Germinal center (tissue), 1 donor: Measurements from ENCODE around the gene KIAA0232.
"Not testable (repeated sequence)": the region's sequence is repeated elsewhere in the genome, so short reads cannot be mapped to it uniquely, and the experiment has no call there.

Experiments used
- DNase-seq: peaks from one replicate; pipeline ENCODE4 v3.0.0; 2012; ENCODE audit warnings: mixed read lengths, low spot score

Gene KIAA0232

DNA sequence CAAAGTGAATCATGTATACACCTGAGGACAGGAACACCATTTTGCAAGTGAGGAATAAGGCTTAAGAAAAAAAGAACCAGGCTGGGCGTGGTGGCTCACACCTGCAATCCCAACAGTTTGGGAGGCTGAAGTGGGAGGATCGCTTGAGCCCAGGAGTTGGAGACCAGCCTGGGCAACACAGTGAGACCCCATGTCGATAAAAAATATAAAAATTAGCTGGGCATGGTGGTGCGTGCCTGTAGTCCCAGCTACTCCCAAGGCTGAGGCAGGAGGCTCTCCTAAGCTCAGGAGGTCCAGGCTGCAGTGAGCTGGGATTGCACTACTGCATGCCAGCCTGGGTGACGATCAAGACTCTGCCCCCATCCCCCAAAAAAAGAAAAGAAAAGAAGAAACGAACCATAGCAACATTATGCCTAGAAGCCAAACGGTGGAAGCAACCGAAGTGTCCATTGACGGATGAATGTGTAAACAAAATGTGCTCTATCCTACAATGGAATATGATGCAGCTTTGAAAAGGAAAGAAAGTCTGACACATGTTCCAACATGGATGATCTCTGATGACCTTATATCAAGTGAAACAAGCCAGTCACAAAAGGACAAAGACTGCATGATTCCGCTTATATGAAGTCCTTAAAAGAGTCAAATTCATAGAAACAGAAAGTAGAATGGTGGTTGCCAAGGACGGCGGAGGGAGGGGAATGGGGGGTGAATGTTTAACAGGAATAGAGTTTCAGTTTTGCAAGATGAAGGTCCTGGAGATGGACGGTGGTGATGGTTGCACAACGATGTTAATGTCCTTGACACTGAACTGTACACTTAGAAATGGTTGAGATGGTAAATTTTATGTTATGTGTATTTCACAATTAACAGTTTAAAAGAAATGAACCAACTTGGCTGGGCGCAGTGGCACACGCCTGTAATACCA is 8.6 kb upstream of the KIAA0232 start:
- no peak for DNase-seq

DNA sequence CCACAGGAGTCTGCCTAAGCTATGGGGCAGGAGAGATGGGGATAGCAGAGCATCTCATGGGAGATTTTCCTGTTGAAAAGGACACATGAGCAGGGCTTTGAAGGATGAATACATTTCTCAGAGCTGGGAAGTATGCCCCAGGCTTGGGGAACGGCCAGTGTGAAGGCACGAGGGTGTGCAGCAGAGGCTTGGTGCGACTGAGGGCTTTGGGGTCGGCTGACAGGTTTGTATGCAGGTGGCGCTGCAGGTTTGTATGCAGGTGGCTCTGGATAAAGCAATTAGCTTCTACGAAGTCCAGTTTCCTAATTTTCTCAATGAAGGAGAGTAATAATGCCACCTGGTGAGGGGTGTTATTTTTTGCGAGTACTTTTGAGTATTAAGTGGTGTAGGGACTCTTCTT is 6.8 kb upstream of the KIAA0232 start:
- DNase-seq, result no peak

GRCh38 chr4:6776920-6777635 is 5.4 kb upstream of the KIAA0232 start:
- no peak for DNase-seq

- DNase-seq, result peak; percentile 22
These were observed 4.8 kb upstream of the KIAA0232 start for GRCh38 chr4:6777636-6778281.

DNA sequence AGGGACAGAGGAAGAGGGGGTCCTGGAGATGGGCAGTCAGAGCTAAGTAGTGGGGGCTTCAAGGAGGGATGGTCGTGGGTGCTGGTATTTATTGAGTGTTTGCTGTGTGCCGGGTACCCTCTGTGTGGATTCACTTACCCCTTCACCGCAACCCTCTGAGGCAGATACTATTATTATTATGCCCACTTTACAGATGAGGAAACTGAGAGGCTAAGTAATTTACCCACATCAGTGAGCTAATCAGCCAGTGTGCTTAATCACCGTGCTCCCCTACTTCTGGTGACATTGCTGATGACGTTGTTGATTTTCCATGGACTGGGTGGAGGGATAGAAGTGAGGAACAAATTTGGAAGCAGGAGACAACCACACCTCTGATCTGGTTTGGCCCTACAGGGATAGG is 4.1 kb upstream of the KIAA0232 start:
- DNase-seq, result no peak

DNA sequence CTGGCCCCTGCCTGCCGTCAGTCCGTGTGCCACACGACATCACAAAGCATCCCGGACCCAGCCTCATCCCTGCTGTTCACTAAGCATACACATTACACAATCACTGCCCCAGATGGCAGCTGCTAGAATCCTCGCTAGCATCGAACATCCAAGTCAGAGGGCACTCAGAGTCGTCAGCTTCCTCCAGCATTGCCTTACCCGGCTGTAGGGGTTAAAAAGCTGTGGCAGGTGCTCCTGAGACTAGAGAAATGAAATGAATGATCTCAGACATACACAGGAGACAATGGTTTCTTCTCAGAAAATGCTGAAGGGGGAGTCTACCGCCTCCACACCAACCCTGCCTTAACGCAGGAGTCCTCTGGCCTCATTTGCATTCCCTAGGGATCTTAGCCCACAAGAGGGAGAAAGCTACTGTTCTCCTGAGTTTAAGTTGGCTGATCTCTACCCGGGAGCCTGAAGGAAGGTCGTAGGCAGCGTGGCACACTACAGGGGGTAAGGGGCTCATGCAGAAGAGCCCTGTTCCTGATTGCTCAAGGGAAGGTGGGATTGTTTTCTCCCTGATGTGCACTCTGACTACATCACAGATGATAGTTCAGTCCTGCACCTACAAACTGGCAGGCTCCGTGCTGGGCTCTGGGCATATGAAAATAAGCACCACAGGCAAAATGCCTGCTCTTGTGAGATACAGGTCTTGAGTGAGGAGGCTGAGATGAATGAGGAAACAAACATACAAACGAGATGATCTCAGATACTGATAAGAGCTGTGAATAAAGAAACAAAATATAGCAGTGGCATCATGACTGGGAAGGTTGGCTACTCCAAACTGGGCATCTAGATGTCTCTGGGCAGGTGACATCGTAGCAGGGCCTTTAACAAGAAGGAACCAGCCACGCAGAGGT is 2.6 kb upstream of the KIAA0232 start:
- DNase-seq, result no peak

- DNase-seq, result no peak
These were observed 1.4 kb upstream of the KIAA0232 start for GRCh38 chr4:6781113-6781512.

- DNase-seq, result no peak
These were observed 966 bp upstream of the KIAA0232 start for GRCh38 chr4:6781561-6781960.

DNA sequence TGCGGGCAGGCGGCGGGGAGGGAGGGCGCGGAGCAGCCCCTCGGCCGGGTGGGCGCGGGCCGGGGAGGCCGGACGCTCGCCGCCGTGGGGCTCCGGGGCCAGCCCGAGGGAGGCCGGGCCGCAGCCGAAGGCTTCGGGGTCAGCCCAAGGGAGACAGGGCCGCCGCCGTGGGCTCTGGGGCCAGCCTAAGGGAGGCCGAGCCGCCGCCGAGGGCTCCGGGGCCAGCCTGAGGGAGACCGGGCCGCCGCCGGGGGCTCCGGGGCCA is 251 bp downstream of the KIAA0232 start:
- DNase-seq, result no peak

- DNase-seq, result peak; percentile 96
These were observed 819 bp downstream of the KIAA0232 start for GRCh38 chr4:6783111-6783981.

DNA sequence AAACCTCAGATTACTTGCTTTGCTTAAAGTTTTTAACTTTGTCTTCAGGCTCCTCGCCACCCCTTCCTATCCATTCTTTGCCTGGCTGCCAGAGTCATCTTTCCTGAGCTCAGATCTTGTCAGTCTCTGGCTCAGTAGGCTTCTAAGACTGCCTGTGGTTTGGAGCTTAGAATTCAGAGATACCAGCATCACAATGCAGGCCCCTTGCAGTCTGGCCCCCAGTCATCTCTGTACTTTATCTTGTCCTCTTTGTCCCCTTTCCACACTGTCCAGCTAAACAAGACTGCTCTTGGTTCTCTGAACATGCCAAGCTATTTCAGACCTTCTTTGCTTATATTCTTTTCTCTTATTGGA is 3.0 kb downstream of the KIAA0232 start:
- DNase-seq, result no peak

DNA sequence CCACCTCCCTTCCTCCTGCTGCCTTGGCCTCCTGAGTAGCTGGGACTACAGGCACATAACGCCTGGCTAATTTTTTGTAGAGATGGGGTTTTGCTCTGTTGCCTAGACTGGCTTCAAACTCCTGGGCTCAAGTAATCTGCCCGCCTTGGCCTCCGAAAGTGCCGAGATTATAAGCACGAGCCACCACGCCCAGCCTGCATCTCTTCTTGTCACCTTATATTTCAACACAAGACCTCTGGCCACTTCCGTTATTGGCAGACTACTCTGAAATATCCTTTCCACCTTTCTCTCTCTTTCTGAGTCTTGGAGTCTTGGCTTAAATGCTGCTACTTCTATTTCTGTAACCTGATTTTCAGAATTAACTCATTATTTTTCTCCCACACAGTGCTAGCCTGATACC is 5.6 kb downstream of the KIAA0232 start:
- DNase-seq, result no peak

GRCh38 chr4:6791245-6791644 is 8.7 kb downstream of the KIAA0232 start:
- not testable (repeated sequence) for DNase-seq

- DNase-seq, result not testable (repeated sequence)
These were observed 9.3 kb downstream of the KIAA0232 start for GRCh38 chr4:6791796-6792195.

- no peak for DNase-seq
These were observed 11.7 kb downstream of the KIAA0232 start for GRCh38 chr4:6794189-6794588.

DNA sequence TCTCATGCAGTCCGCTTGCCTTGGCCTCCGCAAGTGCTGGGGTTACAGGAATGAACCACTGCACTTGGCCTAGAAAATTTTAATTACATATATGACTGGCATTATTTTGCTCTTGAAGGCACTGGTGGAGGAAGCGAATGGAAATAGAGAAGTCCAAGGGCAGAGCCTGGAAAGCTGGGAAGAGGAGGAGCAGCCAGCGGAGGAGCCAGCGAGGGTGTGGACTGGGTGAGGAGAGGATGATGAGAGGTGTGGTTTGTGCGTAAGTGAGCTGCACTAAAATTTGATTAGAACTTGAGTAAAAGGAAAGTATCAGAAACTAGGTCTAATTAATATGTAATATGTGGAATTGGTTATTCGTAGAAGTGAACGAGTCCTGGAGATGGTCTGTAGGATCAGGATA is 13.3 kb downstream of the KIAA0232 start:
- no peak for DNase-seq

DNA sequence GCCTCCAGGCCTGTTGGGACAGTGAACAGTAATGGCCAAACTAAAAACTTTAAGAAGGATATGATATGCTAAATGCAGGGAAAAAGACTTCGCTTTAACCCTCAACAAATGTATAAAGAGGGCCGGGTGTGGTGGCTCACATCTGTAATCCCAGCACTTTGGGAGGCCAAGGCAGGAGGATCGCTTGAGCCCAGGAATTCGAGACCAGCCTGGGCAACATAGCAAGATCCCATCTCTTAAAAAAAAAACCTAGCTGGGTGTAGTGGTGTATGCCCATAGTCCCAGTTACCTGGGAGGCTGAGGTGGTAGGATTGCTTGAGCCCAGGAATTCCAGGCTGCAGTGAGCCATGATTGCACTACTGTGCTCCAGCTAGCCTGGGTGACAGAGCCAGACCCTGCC is 14.8 kb downstream of the KIAA0232 start:
- not testable (repeated sequence) for DNase-seq

DNA sequence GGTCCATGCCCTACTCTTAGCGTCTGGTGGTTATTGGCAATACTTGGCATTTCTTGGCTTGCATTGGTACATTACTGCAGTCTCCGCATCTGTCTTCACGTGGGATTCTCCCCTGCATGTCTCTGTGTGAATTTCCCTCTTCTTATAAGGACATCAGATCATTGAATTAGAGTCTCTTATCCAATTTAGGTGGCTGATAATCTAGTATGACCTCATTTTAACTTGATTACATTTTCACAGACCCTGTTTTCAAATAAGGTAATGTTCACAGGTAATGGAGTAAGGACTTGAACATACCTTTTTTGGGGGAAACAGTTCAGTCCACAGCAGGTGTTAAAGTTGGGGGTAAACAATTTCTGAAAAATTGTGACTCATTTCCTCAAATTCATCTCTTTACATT is 16.6 kb downstream of the KIAA0232 start:
- DNase-seq, result no peak

- no peak for DNase-seq
These were observed 19.5 kb downstream of the KIAA0232 start for GRCh38 chr4:6802025-6802424.

GRCh38 chr4:6802626-6803025 is 20.1 kb downstream of the KIAA0232 start:
- no peak for DNase-seq

DNA sequence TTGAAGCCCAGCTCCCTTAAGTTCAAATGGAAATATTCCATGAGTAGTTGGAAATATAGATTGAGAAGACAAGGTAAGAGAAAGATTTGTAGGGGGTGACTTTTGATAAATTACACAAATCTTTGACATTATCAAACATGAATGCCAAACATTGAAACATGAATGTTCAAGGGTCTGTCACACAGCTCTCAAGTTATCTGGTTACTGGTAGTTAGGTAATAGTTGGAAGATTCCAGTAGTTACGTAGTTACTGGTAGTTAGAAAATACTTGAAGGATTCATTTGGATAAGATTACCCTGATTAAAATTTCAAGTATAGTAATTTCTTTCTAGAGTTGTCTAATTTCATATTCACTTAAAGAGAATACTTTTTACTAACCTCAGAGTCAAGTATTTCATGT is 20.7 kb downstream of the KIAA0232 start:
- DNase-seq, result no peak
